OCI-M2 (cell line): ENCODE measurements around the gene SLC9A5.

Experiments
- DNase-seq: peaks from one replicate; lab custom pipeline; 2025; ENCODE audit not compliant: unreplicated experiment; lab: John Stamatoyannopoulos, UW

The SLC9A5 gene

DNA sequence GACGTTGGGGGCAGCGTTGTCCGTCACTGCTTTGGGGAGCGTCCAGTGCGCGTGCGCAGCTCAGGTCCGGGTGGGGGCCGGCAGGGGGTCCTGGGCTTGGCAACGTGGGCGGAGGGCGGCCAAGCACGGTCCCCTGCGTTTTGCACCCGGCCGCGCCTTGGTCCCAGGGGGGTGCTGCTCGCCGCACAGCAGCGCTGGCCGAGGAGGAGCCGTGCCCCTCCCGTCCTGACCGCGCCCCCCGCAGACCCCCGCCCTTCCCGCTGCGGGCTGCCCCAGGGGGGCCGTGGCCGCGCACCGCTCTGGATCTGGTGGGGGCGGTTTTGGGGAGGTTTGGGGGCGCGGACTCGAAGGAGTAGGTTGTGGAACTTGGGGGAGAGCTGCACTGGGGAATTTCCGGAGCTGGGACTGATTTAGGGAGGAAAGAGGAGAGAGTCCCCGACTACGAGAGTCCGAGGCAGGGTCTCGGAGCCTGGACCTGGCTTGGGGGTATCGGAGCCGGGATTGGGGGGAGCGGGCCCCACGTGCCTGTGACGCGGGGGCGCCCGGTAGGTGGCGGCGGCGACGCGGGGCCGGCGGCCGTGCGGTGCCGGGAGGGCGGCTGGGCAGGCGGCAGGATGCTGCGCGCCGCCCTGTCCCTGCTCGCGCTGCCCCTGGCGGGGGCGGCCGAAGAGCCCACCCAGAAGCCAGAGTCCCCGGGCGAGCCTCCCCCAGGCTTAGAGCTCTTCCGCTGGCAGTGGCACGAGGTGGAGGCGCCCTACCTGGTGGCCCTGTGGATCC is at the start of gene SLC9A5:
Gene SLC9A5 (plus strand): TSS at position 579 of the 777 bp plus-strand sequence. CDS start 36 bp downstream, at position 615.
- DNase-seq = no peak

- no peak for DNase-seq
Observed at GRCh38 chr16:67199011-67199807, 49.6 kb upstream of the SLC9A5 start, which contains the start of gene ELMO3. TSS of gene ELMO3 (plus strand) at chr16:67199131. CDS start at chr16:67199327, 196 bp downstream.

GRCh38 chr16:67199808-67200198 is 49.0 kb upstream of the SLC9A5 start:
- no peak for DNase-seq

- DNase-seq = no peak
Observed at GRCh38 chr16:67200491-67200890, 48.3 kb upstream of the SLC9A5 start.

GRCh38 chr16:67201411-67202345 is 47.1 kb upstream of the SLC9A5 start:
- no peak for DNase-seq

DNA sequence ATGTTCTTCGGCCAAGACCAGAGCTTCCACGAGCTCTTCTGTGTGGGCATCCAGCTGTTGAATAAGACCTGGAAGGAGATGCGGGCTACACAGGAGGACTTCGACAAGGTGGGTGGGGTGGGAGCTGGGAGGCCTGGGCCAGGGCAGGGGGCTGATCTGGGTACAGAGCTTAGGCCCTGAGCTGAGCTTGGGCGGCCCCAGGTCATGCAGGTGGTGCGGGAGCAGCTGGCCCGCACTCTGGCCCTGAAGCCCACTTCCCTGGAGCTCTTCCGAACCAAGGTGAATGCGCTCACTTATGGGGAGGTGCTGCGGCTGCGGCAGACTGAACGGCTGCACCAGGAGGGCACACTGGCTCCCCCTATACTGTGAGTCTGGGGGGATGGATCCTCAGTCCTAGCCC is 46.4 kb upstream of the SLC9A5 start:
- no peak for DNase-seq

DNA sequence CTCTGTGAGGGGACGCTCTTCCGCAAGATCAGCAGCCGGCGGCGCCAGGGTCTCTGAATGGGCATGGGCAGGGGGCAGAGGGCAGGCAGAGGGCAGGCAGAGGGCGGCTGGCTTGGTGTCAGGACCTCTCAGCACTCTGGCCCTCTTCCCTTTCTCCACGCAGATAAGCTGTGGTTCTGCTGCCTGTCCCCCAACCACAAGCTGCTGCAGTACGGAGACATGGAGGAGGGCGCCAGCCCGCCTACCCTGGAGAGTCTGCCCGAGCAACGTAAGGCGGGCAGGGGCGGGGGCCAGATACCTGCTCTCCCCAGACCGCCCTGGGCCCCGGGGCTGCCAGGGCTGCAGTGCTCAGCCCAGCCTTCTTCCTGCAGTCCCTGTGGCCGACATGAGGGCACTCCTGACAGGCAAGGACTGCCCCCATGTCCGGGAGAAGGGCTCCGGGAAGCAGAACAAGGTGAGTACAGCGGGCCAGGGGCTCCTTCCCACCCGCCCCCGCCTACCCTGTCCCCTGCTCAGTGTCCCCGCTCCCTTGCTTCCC is 45.8 kb upstream of the SLC9A5 start:
- no peak for DNase-seq

GRCh38 chr16:67204076-67204475 is 44.7 kb upstream of the SLC9A5 start:
- no peak for DNase-seq

GRCh38 chr16:67206129-67206837 is 42.5 kb upstream of the SLC9A5 start:
- DNase-seq = no peak

DNA sequence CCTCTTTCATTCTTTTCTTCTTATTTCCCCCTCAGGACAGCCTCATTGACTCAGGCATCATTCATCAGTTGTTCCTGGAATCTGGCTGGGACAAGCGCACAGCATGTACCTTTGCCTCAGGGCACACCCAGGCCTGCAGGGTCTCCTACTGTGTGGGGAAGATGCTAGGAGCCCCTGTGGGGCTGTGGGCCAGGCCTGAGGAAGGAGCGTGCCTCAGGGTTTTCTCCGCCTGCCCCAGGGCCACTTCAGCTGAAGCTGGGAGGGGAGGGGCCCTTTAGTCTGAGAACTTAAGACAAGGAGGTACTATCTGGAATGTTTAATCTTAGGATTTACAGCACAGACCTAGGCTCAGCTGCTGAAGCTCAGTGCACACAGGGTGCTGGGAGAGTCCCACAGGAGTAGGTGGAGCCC is 41.9 kb upstream of the SLC9A5 start:
- DNase-seq = no peak

- DNase-seq = no peak
Observed at GRCh38 chr16:67207249-67208091, 41.3 kb upstream of the SLC9A5 start.

- no peak for DNase-seq
Observed at GRCh38 chr16:67208154-67208896, 40.5 kb upstream of the SLC9A5 start.

- DNase-seq = no peak
Observed at GRCh38 chr16:67209565-67209964, 39.2 kb upstream of the SLC9A5 start.

DNA sequence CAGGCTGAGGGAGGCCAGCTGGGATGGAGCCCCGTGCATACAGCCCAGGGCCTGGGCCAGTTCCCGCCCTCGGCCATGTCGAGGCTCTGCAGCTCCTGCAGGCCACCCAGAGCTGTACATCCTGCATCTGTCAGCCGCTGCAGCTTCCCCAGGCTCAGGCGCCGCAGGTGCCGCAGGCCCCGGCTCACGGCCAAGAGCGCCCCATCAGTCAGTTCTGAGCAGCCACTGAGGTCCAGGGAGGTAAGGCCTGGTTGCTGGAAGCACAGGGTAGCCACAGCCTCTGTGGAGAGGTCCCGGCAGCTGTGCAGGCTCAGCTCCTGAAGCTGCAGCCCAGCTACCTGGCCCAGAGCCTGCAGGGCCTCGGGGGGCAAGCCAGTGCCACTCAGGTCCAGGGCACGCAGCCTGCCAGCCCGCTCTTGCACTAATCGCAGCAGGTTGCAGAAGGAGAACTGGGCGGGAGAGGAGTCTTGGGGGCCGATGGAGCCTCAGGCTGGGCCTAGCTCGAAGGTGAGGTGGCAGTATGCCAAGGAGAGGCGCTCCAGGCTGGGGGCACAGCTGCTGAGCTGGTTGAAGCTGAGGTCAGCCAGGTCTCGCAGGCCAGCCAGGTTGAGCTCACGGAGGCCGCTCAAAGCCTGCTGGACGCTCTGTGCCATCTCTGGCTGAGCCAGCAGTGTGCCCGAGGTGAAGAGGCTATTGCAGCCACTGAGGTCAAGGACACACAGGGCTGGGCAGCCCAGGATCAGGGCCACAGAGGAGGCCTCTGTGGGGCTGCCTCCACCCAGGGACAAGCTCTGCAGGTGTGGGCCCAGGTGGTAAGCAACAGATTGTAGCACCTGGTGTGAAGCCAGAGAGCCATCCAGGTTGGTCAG is 38.5 kb upstream of the SLC9A5 start:
- DNase-seq = no peak

GRCh38 chr16:67211674-67212073 is 37.1 kb upstream of the SLC9A5 start:
- no peak for DNase-seq

- DNase-seq = no peak
Observed at GRCh38 chr16:67212766-67213165, 36.0 kb upstream of the SLC9A5 start.

GRCh38 chr16:67213197-67214019 is 35.4 kb upstream of the SLC9A5 start:
- DNase-seq = no peak
